ENCODE results near the gene TMEM174.

DNA sequence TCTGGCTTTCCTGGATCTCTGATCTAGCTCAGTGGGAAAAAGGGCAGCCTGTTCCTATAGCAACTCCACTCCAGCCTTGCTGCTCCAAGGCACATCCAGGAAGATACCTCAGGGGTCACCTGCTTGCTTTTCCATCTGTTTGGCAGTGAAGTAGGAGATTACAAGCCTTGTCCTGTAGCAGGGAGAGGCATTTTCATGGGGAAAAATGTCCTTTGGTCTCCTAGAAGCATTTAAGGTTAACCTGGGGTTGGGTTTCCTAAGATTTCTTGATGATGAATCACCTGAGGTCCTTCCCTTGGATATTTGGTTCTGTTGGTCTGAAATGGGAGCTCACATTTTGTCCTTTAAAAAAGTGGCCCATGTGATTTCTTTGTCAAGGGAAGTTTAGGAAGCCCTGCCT, 1.5 kb upstream of the TMEM174 start:
- TF ChIP-seq TEAD4 (IDR thresholded peaks at IDR 0.05): no peak
- TF ChIP-seq RAD21 (IDR thresholded peaks at IDR 0.05; ENCODE audit: low read depth): no peak
- TF ChIP-seq EP300 (IDR thresholded peaks at IDR 0.05; ENCODE audit: borderline replicate concordance): no peak

All from Ishikawa (cell line).